ENCODE data around the gene GRIK3. TPM values are rescaled to one million over a fixed set of nuclear protein-coding genes. Genes with fewer than 3 reads are reported as not detected.

Gene GRIK3
- polyA plus RNA-seq, 2 of the 4 experiments (the other 2 are of a cell fraction) = not detected

DNA sequence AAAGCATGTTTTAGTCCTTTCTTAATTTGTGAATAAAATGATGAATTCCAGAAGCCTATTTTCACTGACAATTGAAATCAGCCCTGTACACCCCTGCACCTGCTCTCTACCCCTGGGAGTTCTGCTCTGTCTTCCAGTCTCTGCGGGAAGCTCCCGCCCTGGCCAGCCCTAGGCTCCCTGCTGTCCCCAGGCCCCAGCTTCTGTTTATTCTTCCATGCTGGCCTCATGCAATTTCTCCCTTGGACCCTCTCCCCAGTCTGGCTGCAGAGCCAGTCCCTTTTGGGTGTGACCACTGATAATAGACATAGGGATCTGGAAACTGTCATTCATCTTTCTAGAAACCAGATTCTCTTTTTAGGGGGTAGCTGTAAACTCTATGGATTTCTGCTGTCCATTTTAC is 258.6 kb downstream of the GRIK3 start:
- no peak overlapping the region for H3K4me2 ChIP-seq
- H3K27ac ChIP-seq = no peak overlapping the region
- FAIRE-seq (no peak), DNase-seq (ENCODE audit: low read depth in 1 of 2, low spot score in 1 of 2) (no peak), ATAC-seq (no peak)
- ChIA-PET CTCF (interaction anchor here (1.2 kb wide), 1 partner anchor 25 kb away, joined by 3 read pairs; no protein-coding TSS in a partner anchor), POLR2A (no interaction called here)
- WGBS (ENCODE audit: missing lambda C conversion rate) = 66% methylated on average over 2 of the region's 2 CpGs
- H3K9me3 ChIP-seq = no peaks in the 10 kb centered on the region
- no peak overlapping the region for H3K4me3 ChIP-seq
- no peaks in the 10 kb centered on the region for H3K4me1 ChIP-seq
- TF ChIP-seq TFCP2L1 (CRISPR knock-in tag; IDR thresholded peaks at IDR 0.05) = no peak
- TF ChIP-seq MAFK (IDR thresholded peaks at IDR 0.05; ENCODE audit: partially characterized antibody) = no peak
- TF ChIP-seq JUN (IDR thresholded peaks at IDR 0.05) = no peak
- TF ChIP-seq, protein P1, sequence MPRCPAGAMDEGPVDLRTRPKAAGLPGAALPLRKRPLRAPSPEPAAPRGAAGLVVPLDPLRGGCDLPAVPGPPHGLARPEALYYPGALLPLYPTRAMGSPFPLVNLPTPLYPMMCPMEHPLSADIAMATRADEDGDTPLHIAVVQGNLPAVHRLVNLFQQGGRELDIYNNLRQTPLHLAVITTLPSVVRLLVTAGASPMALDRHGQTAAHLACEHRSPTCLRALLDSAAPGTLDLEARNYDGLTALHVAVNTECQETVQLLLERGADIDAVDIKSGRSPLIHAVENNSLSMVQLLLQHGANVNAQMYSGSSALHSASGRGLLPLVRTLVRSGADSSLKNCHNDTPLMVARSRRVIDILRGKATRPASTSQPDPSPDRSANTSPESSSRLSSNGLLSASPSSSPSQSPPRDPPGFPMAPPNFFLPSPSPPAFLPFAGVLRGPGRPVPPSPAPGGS (IDR thresholded peaks at IDR 0.05) = no peak
- TF ChIP-seq FOSB (CRISPR knock-in tag; IDR thresholded peaks at IDR 0.05) = no peak
- TF ChIP-seq EHF (CRISPR knock-in tag; IDR thresholded peaks at IDR 0.05) = no peak
- TF ChIP-seq, protein P2, sequence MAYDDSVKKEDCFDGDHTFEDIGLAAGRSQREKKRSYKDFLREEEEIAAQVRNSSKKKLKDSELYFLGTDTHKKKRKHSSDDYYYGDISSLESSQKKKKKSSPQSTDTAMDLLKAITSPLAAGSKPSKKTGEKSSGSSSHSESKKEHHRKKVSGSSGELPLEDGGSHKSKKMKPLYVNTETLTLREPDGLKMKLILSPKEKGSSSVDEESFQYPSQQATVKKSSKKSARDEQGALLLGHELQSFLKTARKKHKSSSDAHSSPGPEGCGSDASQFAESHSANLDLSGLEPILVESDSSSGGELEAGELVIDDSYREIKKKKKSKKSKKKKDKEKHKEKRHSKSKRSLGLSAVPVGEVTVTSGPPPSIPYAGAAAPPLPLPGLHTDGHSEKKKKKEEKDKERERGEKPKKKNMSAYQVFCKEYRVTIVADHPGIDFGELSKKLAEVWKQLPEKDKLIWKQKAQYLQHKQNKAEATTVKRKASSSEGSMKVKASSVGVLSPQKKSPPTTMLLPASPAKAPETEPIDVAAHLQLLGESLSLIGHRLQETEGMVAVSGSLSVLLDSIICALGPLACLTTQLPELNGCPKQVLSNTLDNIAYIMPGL (CRISPR knock-in tag; IDR thresholded peaks at IDR 0.05; ENCODE audit: borderline replicate concordance) = no peak
- TF ChIP-seq EP300 (IDR thresholded peaks at IDR 0.05) = no peak
- TF ChIP-seq NR3C1 (IDR thresholded peaks at IDR 0.05) = no peak
- TF ChIP-seq, protein P3, sequence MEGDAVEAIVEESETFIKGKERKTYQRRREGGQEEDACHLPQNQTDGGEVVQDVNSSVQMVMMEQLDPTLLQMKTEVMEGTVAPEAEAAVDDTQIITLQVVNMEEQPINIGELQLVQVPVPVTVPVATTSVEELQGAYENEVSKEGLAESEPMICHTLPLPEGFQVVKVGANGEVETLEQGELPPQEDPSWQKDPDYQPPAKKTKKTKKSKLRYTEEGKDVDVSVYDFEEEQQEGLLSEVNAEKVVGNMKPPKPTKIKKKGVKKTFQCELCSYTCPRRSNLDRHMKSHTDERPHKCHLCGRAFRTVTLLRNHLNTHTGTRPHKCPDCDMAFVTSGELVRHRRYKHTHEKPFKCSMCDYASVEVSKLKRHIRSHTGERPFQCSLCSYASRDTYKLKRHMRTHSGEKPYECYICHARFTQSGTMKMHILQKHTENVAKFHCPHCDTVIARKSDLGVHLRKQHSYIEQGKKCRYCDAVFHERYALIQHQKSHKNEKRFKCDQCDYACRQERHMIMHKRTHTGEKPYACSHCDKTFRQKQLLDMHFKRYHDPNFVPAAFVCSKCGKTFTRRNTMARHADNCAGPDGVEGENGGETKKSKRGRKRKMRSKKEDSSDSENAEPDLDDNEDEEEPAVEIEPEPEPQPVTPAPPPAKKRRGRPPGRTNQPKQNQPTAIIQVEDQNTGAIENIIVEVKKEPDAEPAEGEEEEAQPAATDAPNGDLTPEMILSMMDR (IDR thresholded peaks at IDR 0.05) = no peak
- TF ChIP-seq, protein P4, sequence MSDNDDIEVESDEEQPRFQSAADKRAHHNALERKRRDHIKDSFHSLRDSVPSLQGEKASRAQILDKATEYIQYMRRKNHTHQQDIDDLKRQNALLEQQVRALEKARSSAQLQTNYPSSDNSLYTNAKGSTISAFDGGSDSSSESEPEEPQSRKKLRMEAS (IDR thresholded peaks at IDR 0.05) = no peak
- TF ChIP-seq ZNF302 (CRISPR knock-in tag; IDR thresholded peaks at IDR 0.05) = no peak
- TF ChIP-seq, protein P5, sequence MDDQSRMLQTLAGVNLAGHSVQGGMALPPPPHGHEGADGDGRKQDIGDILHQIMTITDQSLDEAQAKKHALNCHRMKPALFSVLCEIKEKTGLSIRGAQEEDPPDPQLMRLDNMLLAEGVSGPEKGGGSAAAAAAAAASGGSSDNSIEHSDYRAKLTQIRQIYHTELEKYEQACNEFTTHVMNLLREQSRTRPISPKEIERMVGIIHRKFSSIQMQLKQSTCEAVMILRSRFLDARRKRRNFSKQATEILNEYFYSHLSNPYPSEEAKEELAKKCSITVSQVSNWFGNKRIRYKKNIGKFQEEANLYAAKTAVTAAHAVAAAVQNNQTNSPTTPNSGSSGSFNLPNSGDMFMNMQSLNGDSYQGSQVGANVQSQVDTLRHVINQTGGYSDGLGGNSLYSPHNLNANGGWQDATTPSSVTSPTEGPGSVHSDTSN (IDR thresholded peaks at IDR 0.05) = no peak
- TF ChIP-seq RFX5 (IDR thresholded peaks at IDR 0.05) = no peak
- TF ChIP-seq ZSCAN20 (CRISPR knock-in tag; IDR thresholded peaks at IDR 0.05) = no peak
- no peak for TF ChIP-seq CEBPB (IDR thresholded peaks at IDR 0.05)
- no peak for TF ChIP-seq GATA3 (IDR thresholded peaks at IDR 0.05; ENCODE audit: borderline replicate concordance)

DNA sequence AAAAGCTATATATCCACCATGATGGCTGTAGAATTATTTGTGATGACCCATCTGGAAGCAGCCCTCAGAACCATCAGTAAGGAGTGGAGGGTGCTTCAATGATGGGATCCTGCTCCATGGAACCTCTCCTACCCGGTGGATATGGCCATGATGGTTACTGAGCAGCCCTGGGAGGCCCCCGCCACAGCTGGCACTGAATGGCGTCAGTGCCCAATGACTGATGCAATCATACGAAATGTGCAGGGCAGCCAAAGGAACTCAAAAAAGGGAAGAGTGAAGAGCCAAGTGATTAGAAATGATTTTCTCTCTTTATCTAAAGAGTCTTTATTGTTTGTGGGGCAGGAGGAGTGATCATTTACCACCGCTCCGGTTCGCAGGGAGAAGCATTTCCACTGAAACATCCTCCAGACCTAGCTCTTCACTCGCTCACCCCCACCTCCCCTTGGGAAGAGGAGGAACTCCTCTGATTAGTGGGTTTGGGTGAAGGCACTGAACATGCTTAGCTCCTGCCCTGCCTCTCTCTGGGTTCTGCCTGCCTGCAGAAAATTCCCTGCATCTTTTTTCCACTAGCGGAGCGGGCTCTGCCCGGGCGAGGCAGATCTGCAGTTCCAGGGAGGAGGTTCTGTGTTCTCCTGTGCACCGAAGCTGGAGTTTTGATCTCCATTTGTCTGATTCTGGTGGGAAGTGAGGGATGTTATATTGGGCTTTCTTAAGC is 260.3 kb downstream of the GRIK3 start:
- ChIA-PET POLR2A (interaction anchor here (1.2 kb wide), 1 partner anchor 310 kb away, joined by 4 read pairs; the partner anchor contains the start of gene MRPS15), CTCF (no interaction called here)
- ATAC-seq = no peak
- H3K27ac ChIP-seq = no peak overlapping the region
- H3K4me2 ChIP-seq = no peak overlapping the region
- no peaks in the 10 kb centered on the region for H3K4me1 ChIP-seq
- TF ChIP-seq TP53 (CRISPR knock-in tag; IDR thresholded peaks at IDR 0.05) (no peak), MAFK (IDR thresholded peaks at IDR 0.05; ENCODE audit: partially characterized antibody) (no peak), CHD4 (IDR thresholded peaks at IDR 0.05; ENCODE audit: borderline replicate concordance) (no peak), HEYL (CRISPR knock-in tag; IDR thresholded peaks at IDR 0.05) (no peak), EHMT2 (IDR thresholded peaks at IDR 0.05; ENCODE audit: low read depth) (no peak)
- WGBS (ENCODE audit: missing lambda C conversion rate) = 64% methylated on average over 13 of the region's 13 CpGs
- FAIRE-seq = no peak
- DNase-seq (ENCODE audit: low read depth in 1 of 2, low spot score in 1 of 2) = no peak
- no peak overlapping the region for H3K4me3 ChIP-seq
- H3K9me3 ChIP-seq = no peaks in the 10 kb centered on the region
